ENCODE measurements around the gene PCDHGA5.
A peak's percentile ranks its signal among the peaks of the same experiment; 100 is the strongest.
"Not testable (repeated sequence)": the region's sequence is repeated elsewhere in the genome, so short reads cannot be mapped to it uniquely, and the experiment has no call there.

Gene PCDHGA5

GRCh38 chr5:141363952-141364660 is at the start of gene PCDHGA5:
Gene PCDHGA5, plus strand, starts transcription at chr5:141364162. Its CDS starts 169 bp downstream, at chr5:141364331.
- no peak for DNase-seq

DNA sequence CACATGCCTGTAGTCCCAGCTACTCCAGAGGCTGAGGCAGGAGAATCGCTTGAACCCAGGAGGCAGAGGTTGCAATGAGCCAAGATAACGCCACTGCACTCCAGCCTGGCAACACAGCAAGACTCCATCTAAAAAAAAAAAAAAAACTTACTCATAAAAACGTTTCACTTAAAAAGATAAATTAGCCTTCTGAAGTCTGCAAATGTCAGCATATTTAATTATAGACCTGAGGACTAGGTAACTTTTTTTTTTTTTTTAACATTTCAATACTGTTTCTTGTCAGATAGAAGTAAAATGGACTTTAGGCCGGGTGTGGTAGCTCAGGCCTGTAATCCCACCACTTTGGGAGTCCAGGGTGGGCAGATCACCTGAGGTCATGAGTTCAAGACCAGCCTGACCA is 47.0 kb upstream of the PCDHGA5 start:
- not testable (repeated sequence) for DNase-seq

- no peak for DNase-seq
Observed at GRCh38 chr5:141319202-141319601, 44.8 kb upstream of the PCDHGA5 start.

DNA sequence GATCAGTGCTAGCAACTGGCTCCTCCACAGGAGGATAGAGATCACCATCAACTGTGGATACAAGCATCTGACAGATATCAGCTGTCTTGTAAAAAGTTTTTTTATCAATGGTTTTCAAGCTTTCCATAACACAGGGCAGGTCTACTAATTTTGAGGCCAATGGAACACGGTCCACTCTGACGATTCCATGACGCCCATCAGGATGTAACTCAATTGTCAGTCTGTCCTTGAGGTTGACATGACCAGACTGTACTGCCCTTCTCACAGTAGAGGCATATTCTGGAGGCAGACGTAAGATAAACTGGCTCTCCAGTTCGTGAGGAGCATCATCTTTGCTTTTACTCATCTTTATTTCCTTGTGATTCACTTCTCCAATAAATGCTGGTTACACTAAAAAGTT is 44.3 kb upstream of the PCDHGA5 start:
- DNase-seq, result no peak

DNA sequence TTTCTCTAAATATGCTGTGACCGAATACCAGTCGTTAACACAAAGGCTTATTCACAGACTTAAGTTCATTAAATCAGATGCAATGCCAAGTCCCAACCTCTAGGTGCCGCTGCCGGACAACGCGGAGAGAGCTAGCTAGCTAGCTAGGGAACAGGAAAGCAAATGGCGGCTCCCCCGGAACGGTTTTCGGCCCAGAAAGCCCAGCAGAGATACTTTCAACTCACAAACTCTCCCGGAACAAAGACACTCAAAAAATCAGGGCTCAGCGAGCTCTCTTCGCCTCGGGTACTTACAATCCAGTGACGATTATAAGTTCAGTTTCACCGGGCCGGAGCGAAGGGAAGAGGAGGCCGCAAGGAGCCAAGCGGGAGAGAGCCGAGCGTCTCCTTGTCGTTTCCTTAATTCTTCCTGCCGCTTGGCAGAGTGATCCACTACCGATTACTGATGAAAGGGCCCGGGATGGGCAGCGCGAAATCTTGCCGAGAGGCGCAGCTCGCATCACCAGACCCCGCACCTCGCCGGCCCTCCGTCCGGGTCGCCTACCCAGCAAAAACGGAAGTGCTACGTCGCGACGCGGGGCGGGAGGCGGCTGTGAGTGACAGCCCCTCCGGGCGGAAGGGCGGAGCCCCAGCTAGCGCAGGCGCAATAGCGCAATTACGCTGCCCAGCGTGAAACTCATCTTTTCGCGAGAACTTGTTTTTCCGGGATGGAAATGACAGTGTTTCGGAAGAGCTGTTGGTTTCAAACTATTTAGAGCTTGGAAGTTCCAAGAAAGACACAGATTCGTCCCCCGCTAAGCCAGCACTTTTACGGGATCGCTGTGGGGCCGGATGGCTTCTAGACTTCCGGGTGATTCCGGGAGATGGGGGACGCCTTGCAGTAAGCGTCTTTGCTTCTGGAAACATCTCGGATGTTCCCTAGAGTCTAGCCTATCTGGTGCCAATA is 43.5 kb upstream of the PCDHGA5 start, which contains the start of gene TAF7:
Gene TAF7 (minus strand): TSS at position 560 of the 945 bp plus-strand sequence. CDS start 740 bp downstream, outside the sequence.
- peak; percentile 44 for DNase-seq

GRCh38 chr5:141322261-141322660 is 41.7 kb upstream of the PCDHGA5 start:
- no peak for DNase-seq

DNA sequence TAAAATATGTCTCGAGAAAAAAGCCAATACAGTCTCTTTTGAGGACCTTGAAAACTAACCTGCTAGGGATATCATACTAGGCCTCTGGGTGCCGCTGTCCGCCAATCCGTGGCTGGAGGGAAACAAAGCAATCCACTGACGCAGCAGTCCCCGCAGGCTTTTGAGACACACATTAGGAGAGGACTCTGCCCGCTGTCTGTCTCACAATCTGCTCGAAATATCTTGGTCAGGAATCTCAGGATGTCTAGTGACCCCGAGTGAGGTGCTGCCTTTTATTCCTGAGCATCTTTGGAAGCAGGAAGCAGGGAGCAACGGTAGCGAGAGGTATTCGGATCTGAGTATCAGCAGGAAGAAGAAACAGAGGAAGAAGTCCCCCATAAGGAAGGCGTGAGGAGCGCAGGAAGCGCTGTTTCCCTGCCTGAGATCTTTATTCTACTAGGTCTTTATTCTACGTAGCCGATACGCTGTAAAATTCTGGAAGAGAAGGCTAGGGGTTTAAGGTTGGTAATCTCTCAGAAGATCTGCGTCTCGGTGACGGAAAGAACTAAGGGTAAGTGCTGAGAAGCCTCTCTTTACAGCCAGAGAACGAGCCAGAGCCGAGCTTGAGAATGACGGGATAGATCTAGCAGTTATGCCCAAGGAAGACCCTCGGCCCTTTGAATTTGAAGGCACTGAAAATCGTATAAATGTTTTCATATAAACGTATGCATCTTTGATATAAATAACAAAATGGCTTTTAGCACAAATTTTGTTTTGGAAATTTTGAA is 37.7 kb upstream of the PCDHGA5 start:
- DNase-seq, result peak; percentile 48

DNA sequence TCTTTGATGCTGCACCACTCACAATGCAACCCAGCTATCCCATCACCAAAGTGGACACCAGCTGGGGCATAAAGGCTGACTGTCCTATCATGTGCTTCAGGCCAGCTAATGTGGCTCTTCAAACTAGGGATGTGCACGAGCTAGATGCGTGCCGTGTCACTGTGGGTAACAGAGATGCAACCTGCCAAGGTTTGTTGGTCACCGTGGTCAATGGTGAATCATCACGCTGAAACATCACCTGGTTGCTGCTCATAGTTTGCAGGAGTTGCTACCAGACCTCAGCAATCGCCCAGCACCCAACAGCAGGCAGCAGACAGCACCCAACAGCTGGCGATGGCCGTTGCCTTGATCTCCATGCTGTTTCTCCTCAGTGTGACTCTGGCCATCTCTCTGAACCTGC is 35.7 kb upstream of the PCDHGA5 start:
- DNase-seq, result no peak

GRCh38 chr5:141330299-141331080 is 33.5 kb upstream of the PCDHGA5 start, which contains the start of gene PCDHGA1:
Gene PCDHGA1, plus strand, starts transcription at chr5:141330514.
- no peak for DNase-seq

- DNase-seq, result not testable (repeated sequence)
Observed at GRCh38 chr5:141332571-141332970, 31.4 kb upstream of the PCDHGA5 start.

GRCh38 chr5:141338538-141339306 is 25.2 kb upstream of the PCDHGA5 start, which contains the start of gene PCDHGA2:
Gene PCDHGA2, plus strand, starts transcription at chr5:141338760.
- DNase-seq, result no peak

DNA sequence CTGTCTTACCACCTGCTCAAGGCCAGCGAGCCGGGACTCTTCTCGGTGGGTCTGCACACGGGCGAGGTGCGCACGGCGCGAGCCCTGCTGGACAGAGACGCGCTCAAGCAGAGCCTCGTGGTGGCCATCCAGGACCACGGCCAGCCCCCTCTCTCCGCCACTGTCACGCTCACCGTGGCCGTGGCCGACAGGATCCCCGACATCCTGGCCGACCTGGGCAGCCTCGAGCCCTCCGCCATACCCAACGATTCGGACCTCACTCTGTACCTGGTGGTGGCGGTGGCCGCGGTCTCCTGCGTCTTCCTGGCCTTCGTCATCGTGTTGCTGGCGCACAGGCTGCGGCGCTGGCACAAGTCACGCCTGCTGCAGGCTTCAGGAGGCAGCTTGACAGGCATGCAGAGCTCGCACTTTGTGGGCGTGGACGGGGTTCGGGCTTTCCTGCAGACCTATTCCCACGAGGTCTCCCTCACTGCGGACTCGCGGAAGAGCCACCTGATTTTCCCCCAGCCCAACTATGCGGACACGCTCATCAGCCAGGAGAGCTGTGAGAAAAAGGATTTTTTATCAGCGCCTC is 23.1 kb upstream of the PCDHGA5 start:
- DNase-seq, result not testable (repeated sequence)

GRCh38 chr5:141342773-141343172 is 21.2 kb upstream of the PCDHGA5 start:
- no peak for DNase-seq

GRCh38 chr5:141343242-141343952 is 20.6 kb upstream of the PCDHGA5 start, which contains the start of gene PCDHGA3:
Gene PCDHGA3, plus strand, starts transcription at chr5:141343829. Its CDS starts 205 bp downstream, at chr5:141344034.
- no peak for DNase-seq

GRCh38 chr5:141343953-141344463 is 20.0 kb upstream of the PCDHGA5 start:
- DNase-seq, result no peak

- no peak for DNase-seq
Observed at GRCh38 chr5:141345327-141345726, 18.6 kb upstream of the PCDHGA5 start.

DNA sequence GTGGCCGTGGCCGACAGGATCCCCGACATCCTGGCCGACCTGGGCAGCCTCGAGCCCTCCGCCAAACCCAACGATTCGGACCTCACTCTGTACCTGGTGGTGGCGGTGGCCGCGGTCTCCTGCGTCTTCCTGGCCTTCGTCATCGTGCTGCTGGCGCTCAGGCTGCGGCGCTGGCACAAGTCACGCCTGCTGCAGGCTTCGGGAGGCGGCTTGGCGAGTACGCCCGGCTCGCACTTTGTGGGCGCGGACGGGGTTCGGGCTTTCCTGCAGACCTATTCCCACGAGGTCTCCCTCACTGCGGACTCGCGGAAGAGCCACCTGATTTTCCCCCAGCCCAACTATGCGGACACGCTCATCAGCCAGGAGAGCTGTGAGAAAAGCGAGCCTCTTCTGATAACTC is 17.9 kb upstream of the PCDHGA5 start:
- not testable (repeated sequence) for DNase-seq

GRCh38 chr5:141349917-141350619 is 13.9 kb upstream of the PCDHGA5 start, which contains the start of gene PCDHGB1:
Gene PCDHGB1, plus strand, starts transcription at chr5:141350099. Its CDS starts 162 bp downstream, at chr5:141350261.
- DNase-seq, result peak; percentile 64

- no peak for DNase-seq
Observed at GRCh38 chr5:141351591-141351990, 12.4 kb upstream of the PCDHGA5 start.
